H9 (cell line): ENCODE results near the gene IFT52. TPM values are rescaled to one million over a fixed set of nuclear protein-coding genes. Genes with fewer than 3 reads are reported as not detected.
"Not testable (repeated sequence)": the region's sequence is repeated elsewhere in the genome, so short reads cannot be mapped to it uniquely, and the experiment has no call there.

Experiments
- DNase-seq: peaks from one replicate; pipeline ENCODE4 v3.0.0-alpha.2; 2017
- H2AFZ ChIP-seq: one replicate; pipeline ENCODE4 v1.6.1; 2013; ENCODE audit warnings: mild to moderate bottlenecking, low read length, control low read depth, moderate library complexity
- H2AK5ac ChIP-seq: 2 replicates; pipeline ENCODE4 v1.6.1; 2013; ENCODE audit warnings: low read length, control low read depth, mixed read lengths; ENCODE audit not compliant: insufficient read length
- H2BK120ac ChIP-seq: one replicate; pipeline ENCODE4 v1.6.1; 2013; ENCODE audit warnings: low read depth, mild to moderate bottlenecking, low read length, control low read depth, inconsistent platforms; ENCODE audit not compliant: poor library complexity, severe bottlenecking
- H2BK12ac ChIP-seq: 2 replicates; pipeline ENCODE4 v1.6.1; 2013; ENCODE audit warnings: low read length, control low read depth, mixed read lengths, low read depth; ENCODE audit not compliant: insufficient read length
- H2BK15ac ChIP-seq: 2 replicates; pipeline ENCODE4 v1.6.1; 2013; ENCODE audit warnings: low read depth, low read length, control low read depth
- H2BK20ac ChIP-seq: one replicate; pipeline ENCODE4 v1.6.1; 2013; ENCODE audit warnings: low read depth, mild to moderate bottlenecking, low read length, control low read depth, inconsistent platforms; ENCODE audit not compliant: poor library complexity, severe bottlenecking
- H2BK5ac ChIP-seq: 2 replicates; pipeline ENCODE4 v1.6.1; 2013; ENCODE audit warnings: low read length, control low read depth, mixed read lengths; ENCODE audit not compliant: insufficient read length
- H3K14ac ChIP-seq: 2 replicates; pipeline ENCODE4 v1.6.1; 2013; ENCODE audit warnings: low read length, control low read depth; ENCODE audit not compliant: insufficient read depth
- H3K18ac ChIP-seq: 2 replicates; pipeline ENCODE4 v1.6.1; 2013; ENCODE audit warnings: low read depth, mild to moderate bottlenecking, mixed read lengths, low read length, control low read depth; ENCODE audit not compliant: insufficient read length
- H3K23ac ChIP-seq: 2 replicates; pipeline ENCODE4 v1.6.1; 2013; ENCODE audit warnings: low read length, control low read depth, mixed read lengths, low read depth; ENCODE audit not compliant: insufficient read length
- H3K23me2 ChIP-seq: 2 replicates; pipeline ENCODE4 v1.6.1; 2013; ENCODE audit warnings: low read depth, mild to moderate bottlenecking, mixed read lengths, low read length, control low read depth; ENCODE audit not compliant: insufficient read length, poor library complexity, severe bottlenecking
- H3K27ac ChIP-seq: 2 replicates; pipeline ENCODE4 v1.5.1; 2013; ENCODE audit warnings: low read length, control low read depth, mixed read lengths, low read depth; ENCODE audit not compliant: insufficient read length
- H3K27me3 ChIP-seq: 2 replicates; pipeline ENCODE4 v1.6.1; 2013; ENCODE audit warnings: low read length, control low read depth, inconsistent platforms; ENCODE audit not compliant: insufficient read depth
- H3K4ac ChIP-seq: 2 replicates; pipeline ENCODE4 v1.6.1; 2013; ENCODE audit warnings: low read depth, mild to moderate bottlenecking, control low read depth, inconsistent platforms, low read length, moderate library complexity
- H3K4me1 ChIP-seq: 2 replicates; pipeline ENCODE4 v1.6.1; 2013; ENCODE audit warnings: low read length, control low read depth, inconsistent platforms; ENCODE audit not compliant: insufficient read depth
- H3K4me2 ChIP-seq: 2 replicates; pipeline ENCODE4 v1.6.1; 2013; ENCODE audit warnings: low read length, control low read depth, mixed read lengths; ENCODE audit not compliant: insufficient read length, insufficient read depth
- H3K56ac ChIP-seq: 2 replicates; pipeline ENCODE4 v1.6.1; 2013; ENCODE audit warnings: low read depth, mild to moderate bottlenecking, mixed read lengths, low read length, control low read depth; ENCODE audit not compliant: insufficient read length
- H3K79me1 ChIP-seq: 2 replicates; pipeline ENCODE4 v1.6.1; 2013; ENCODE audit warnings: low read depth, mild to moderate bottlenecking, moderate library complexity, low read length, control low read depth, inconsistent platforms; ENCODE audit not compliant: insufficient read depth, poor library complexity, severe bottlenecking
- H3K79me2 ChIP-seq: 2 replicates; pipeline ENCODE4 v1.6.1; 2013; ENCODE audit warnings: low read length, control low read depth, inconsistent platforms; ENCODE audit not compliant: insufficient read depth
- H3K9ac ChIP-seq: 2 replicates; pipeline ENCODE4 v1.6.1; 2013; ENCODE audit warnings: low read length, control low read depth, mixed read lengths; ENCODE audit not compliant: insufficient read length; ENCODE audit errors: extremely low read depth
- H3K9me3 ChIP-seq: one replicate; pipeline ENCODE4 v1.6.1; 2013; ENCODE audit warnings: low read depth, low read length, inconsistent platforms; ENCODE audit not compliant: control insufficient read depth
- H3T11ph ChIP-seq: one replicate; pipeline ENCODE4 v1.6.1; 2013; ENCODE audit warnings: mild to moderate bottlenecking, low read length, control low read depth, inconsistent platforms
- H4K20me1 ChIP-seq: one replicate; pipeline ENCODE4 v1.6.1; 2013; ENCODE audit not compliant: control insufficient read depth, insufficient read length, insufficient read depth
- H4K5ac ChIP-seq: 2 replicates; pipeline ENCODE4 v1.6.1; 2013; ENCODE audit warnings: low read depth, mild to moderate bottlenecking, mixed read lengths, low read length, control low read depth; ENCODE audit not compliant: insufficient read length
- H4K8ac ChIP-seq: replicated peaks from 2 replicates; pipeline ENCODE4 v1.6.1; 2013; ENCODE audit warnings: low read length, control low read depth, mixed read lengths, low read depth; ENCODE audit not compliant: insufficient read length
- H4K91ac ChIP-seq: 2 replicates; pipeline ENCODE4 v1.6.1; 2013; ENCODE audit warnings: low read depth, mild to moderate bottlenecking, moderate library complexity, mixed read lengths, low read length, control low read depth; ENCODE audit not compliant: insufficient read length
- H3K27ac Mint-ChIP-seq, 3 experiments: 2 replicates in 2 of 3; 3 replicates in 1 of 3; pipeline ENCODE4 v1.8.0; 2020 to 2021; ENCODE audit warnings: mixed read lengths in 3 of 3, mild to moderate bottlenecking in 1 of 3, moderate library complexity in 1 of 3
- H3K27me3 Mint-ChIP-seq: 2 replicates; pipeline ENCODE4 v1.8.0; 2021; ENCODE audit warnings: low read depth, mild to moderate bottlenecking, moderate library complexity, mixed read lengths
- H3K36me3 Mint-ChIP-seq, 3 experiments: 2 replicates in 2 of 3; 3 replicates in 1 of 3; pipeline ENCODE4 v1.8.0; 2020 to 2021; ENCODE audit warnings: low read depth in 3 of 3, mixed read lengths in 3 of 3; ENCODE audit not compliant: insufficient read depth in 1 of 3
- H3K4me1 Mint-ChIP-seq, 2 experiments: 2 replicates each; pipeline ENCODE4 v1.8.0; 2020; ENCODE audit warnings: mixed read lengths in 2 of 2
- H3K4me3 Mint-ChIP-seq, 2 experiments: 2 replicates in 1 of 2; 3 replicates in 1 of 2; pipeline ENCODE4 v1.8.0; 2020 to 2021; ENCODE audit warnings: mild to moderate bottlenecking in 2 of 2, mixed read lengths in 2 of 2, moderate library complexity in 1 of 2
- H3K9me3 Mint-ChIP-seq, 2 experiments: 2 replicates in 1 of 2; 3 replicates in 1 of 2; pipeline ENCODE4 v1.8.0; 2020; ENCODE audit warnings: mild to moderate bottlenecking in 2 of 2, mixed read lengths in 2 of 2, moderate library complexity in 1 of 2
- WGBS: extraction: QIAGEN DNeasy Blood & Tissue Kit; methylation state at CpG from one replicate; pipeline ENCODE4 v1.1.7; 2013; ENCODE audit warnings: missing lambda C conversion rate, low lambda C conversion rate, mixed read lengths; ENCODE audit not compliant: insufficient read length; ENCODE audit errors: extremely low coverage; 5-methylcytosine and 5-hydroxymethylcytosine counted together
- total RNA-seq: library from RNA; stranded (reverse); gene quantifications from 2 replicates; pipeline ENCODE4 v1.2.1, GENCODE V29; 2021
- TF ChIP-seq, protein P1 (sequence below): fragments of 200-600 bp; sonication (generic); conservative IDR thresholded peaks from 3 replicates; pipeline ENCODE4 v1.8.0; 2021; ENCODE audit warnings: antibody characterized with exemption, mild to moderate bottlenecking

Gene IFT52
- total RNA-seq, 1 experiment from 2014 or later = 44.5 TPM

- H3K9me3 ChIP-seq = no peaks in the 10 kb centered on the region
These were observed 15.0 kb downstream of the IFT52 start for GRCh38 chr20:43605715-43606114.

DNA sequence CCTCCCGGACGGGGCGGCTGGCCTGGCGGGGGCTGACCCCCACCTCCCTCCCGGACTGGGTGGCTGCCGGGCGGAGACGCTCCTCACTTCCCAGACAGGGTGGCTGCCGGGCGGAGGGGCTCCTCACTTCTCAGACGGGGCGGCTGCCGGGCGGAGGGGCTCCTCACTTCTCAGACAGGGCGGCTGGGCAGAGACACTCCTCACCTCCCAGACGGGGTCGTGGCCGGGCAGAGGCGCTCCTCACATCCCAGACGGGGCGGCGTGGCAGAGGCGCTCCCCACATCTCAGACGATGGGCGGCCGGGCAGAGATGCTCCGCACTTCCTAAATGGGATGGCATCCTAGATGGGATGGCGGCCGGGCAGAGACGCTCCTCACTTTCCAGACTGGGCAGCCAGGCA lies 16.5 kb downstream of the IFT52 start:
- not testable (repeated sequence) for H3K4me3 Mint-ChIP-seq, H3K79me2 ChIP-seq, H3K27me3 ChIP-seq, DNase-seq, H3K4me2 ChIP-seq, H3T11ph ChIP-seq, H3K27ac ChIP-seq, H3K14ac ChIP-seq, H3K23me2 ChIP-seq, H2AFZ ChIP-seq, H4K91ac ChIP-seq, H2BK20ac ChIP-seq, H3K27ac Mint-ChIP-seq, H4K20me1 ChIP-seq, H3K9me3 Mint-ChIP-seq, H3K56ac ChIP-seq, H3K27me3 Mint-ChIP-seq, H4K5ac ChIP-seq, H2AK5ac ChIP-seq, H3K23ac ChIP-seq, H2BK15ac ChIP-seq, H3K4ac ChIP-seq, H3K9me3 ChIP-seq, H3K9ac ChIP-seq, H2BK120ac ChIP-seq, H3K79me1 ChIP-seq, H3K4me1 Mint-ChIP-seq, H3K4me1 ChIP-seq, H2BK5ac ChIP-seq, H3K18ac ChIP-seq, H2BK12ac ChIP-seq, H4K8ac ChIP-seq
- no CpG with 5 or more reads among the region's 30 CpGs for WGBS
- H3K36me3 Mint-ChIP-seq = peaks cover 22 to 65% (median 55%) of the 10 kb centered on the region in 3 experiments

More at GRCh38 chr20:43605715-43606114, 15.0 kb downstream of the IFT52 start:
- Histone ChIP-seq H3K4ac (no peak overlapping the region), H2AFZ (no peak overlapping the region), H4K8ac (no peak overlapping the region), H2BK20ac (no peak overlapping the region), H3K9ac (no peak overlapping the region), H3K79me1 (no peaks in the 10 kb centered on the region), H4K20me1 (no peaks in the 10 kb centered on the region), H2BK120ac (no peak overlapping the region), H3K23ac (no peak overlapping the region), H3K4me2 (no peak overlapping the region), H2BK15ac (no peak overlapping the region), H3K27ac (no peak overlapping the region), H4K91ac (no peak overlapping the region), H3K23me2 (no peaks in the 10 kb centered on the region), H3K79me2 (no peaks in the 10 kb centered on the region), H3K56ac (no peak overlapping the region), H3K27me3 (no peaks in the 10 kb centered on the region), H2BK12ac (no peak overlapping the region), H3K4me1 (no peaks in the 10 kb centered on the region), H3K14ac (no peak overlapping the region), H2AK5ac (no peak overlapping the region), H2BK5ac (no peak overlapping the region), H4K5ac (no peak overlapping the region), H3T11ph (no peak overlapping the region), H3K18ac (no peak overlapping the region)
- H3K4me1 Mint-ChIP-seq = no peaks in the 10 kb centered on the region
- H3K27me3 Mint-ChIP-seq = no peaks in the 10 kb centered on the region
- no peak for DNase-seq
- H3K36me3 Mint-ChIP-seq = peaks cover 22 to 60% (median 58%) of the 10 kb centered on the region in 3 experiments
- H3K9me3 Mint-ChIP-seq = no peaks in the 10 kb centered on the region; a peak in 1 of 5 replicates
- TF ChIP-seq, protein P1, sequence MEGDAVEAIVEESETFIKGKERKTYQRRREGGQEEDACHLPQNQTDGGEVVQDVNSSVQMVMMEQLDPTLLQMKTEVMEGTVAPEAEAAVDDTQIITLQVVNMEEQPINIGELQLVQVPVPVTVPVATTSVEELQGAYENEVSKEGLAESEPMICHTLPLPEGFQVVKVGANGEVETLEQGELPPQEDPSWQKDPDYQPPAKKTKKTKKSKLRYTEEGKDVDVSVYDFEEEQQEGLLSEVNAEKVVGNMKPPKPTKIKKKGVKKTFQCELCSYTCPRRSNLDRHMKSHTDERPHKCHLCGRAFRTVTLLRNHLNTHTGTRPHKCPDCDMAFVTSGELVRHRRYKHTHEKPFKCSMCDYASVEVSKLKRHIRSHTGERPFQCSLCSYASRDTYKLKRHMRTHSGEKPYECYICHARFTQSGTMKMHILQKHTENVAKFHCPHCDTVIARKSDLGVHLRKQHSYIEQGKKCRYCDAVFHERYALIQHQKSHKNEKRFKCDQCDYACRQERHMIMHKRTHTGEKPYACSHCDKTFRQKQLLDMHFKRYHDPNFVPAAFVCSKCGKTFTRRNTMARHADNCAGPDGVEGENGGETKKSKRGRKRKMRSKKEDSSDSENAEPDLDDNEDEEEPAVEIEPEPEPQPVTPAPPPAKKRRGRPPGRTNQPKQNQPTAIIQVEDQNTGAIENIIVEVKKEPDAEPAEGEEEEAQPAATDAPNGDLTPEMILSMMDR = no peak
- no peak overlapping the region for H3K4me3 Mint-ChIP-seq
- H3K27ac Mint-ChIP-seq = no peak overlapping the region
- WGBS = no CpG with 5 or more reads among the region's 9 CpGs
